Fibroblast of skin of scalp (primary cell): Measurements from ENCODE around the gene CPEB1.

Experiments used
- DNase-seq: peaks from one replicate; pipeline ENCODE4 v3.0.0-alpha.2; 2013

Gene CPEB1

DNA sequence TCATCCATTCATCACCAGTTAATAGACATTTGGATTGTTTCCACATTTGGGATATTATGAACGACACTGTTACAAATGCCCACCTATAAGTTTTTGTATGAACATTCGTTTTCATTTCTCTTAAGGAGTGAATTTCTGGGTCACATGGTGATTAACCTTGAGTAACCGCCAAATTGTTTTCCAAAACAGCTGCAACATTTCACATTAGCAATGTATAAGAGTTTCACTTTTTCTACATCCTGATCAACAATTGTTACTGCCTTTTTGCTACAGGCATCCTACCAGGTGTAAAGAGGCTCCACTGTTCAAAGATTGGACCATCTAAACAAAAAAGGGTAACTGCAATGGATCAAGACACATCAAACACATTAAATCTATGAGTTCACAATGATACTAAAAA is 52.0 kb downstream of the CPEB1 start:
- no peak for DNase-seq

DNA sequence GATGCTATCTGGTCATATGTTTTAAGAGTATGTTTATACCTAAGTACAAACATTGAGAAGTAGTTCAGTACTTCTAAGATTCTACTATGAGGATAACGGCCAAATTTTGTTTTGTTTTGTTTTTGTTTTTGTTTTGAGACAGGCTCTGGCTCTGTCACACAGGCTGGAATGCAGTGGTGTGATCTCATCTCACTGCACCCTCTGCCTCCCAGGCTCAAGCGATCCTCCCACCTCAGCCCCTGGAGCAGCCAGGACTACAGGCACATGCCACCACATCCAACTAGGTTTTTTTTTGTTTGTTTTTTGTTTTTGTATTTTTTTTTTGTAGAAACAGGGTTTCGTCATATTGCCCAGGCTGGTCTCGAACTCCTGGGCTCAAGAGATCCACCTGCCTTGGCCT is 59.4 kb downstream of the CPEB1 start:
- no peak for DNase-seq

DNA sequence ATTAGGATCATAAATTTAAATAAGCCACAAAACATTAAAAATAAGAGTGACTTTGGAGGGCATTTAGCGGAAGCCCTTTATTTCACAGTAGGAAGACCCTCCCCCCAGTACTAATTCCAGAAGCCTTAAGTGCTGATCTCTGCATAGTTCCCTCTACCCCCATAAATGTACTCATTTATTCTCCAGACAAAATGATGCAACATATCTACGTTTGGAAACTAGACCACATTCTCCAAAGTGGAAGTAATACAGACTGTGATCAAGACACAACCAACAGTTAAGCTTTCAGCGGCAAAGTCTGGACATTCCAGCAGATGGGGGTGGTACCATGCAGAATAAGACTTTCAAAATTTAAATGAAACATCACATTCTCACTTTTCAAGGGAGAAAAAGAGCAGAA is 62.1 kb downstream of the CPEB1 start:
- DNase-seq: peak; percentile 66

- no peak for DNase-seq
These were observed 66.5 kb downstream of the CPEB1 start for GRCh38 chr15:82580713-82581112.

- DNase-seq: no peak
These were observed 71.8 kb downstream of the CPEB1 start for GRCh38 chr15:82575335-82575734.

GRCh38 chr15:82572986-82573385 is 74.2 kb downstream of the CPEB1 start:
- DNase-seq: no peak

DNA sequence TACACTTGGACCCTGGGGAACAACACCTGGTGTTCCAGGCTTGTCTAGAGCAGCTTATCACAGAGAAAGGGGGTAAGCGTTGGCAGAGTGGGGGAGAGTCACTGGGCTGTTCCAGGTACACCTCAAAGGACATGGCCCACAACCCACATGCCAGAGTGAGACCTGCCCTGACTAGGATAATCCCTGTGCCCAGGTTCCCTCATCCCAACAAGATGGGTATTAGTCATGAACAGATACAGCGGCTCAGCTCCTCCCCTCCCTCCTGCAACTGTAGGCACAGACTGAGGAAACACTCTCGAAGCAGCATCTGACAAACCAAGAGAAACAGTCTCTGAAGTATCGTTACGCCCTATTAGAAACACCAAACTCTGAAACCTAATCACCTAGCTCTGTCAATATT is 74.9 kb downstream of the CPEB1 start:
- DNase-seq: no peak

DNA sequence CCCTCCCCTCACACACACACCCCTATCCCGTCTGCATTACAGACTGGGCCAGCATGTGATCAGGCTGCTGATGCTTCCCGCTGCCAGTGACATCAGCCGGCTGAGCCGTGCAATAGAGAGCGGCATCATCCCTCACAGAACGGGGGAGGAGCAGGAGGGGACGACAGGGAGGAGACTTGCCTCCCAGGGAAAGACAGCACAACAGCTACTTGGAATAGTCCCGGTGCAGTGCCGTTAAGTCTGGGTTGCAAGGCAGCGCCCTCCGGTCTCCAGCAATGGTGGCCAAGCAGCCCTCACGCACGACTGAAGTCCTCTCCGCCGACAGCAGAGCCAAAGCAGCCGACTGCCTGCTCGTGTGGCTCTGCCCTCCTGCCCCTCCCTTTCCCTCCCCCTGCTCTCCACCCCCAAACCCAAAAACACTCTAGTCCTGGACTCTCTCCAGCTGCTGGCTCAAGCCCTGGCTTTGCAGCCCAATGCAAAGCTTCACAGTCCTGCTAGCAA is 75.4 kb downstream of the CPEB1 start:
- peak; percentile 85 for DNase-seq

- peak; percentile 56 for DNase-seq
These were observed 76.2 kb downstream of the CPEB1 start for GRCh38 chr15:82570721-82571508.

- DNase-seq: no peak
These were observed 77.3 kb downstream of the CPEB1 start for GRCh38 chr15:82569834-82570233.

DNA sequence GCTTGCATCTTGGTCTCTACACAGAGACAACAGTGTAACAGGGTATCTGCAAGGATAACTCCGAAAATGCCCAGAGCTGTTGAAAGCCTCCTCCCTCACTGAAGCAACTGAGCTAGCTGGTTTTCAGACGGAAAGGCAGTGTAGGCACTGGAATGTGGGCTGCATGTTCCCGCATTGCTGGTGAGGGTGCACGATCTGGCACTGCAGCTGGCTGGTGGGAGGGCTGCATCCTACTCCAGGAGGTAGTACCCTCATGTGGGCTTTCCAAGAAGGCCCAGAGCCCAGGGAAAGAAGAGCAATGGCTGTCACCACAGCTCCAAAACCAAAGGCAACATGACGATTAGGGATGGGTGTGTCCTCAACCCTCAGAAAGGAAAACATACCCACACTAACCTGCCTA is 78.2 kb downstream of the CPEB1 start:
- DNase-seq: no peak

GRCh38 chr15:82567661-82568060 is 79.5 kb downstream of the CPEB1 start:
- no peak for DNase-seq

- DNase-seq: peak; percentile 80
These were observed 80.5 kb downstream of the CPEB1 start for GRCh38 chr15:82566690-82567089.

GRCh38 chr15:82558502-82558901 is 88.7 kb downstream of the CPEB1 start:
- no peak for DNase-seq

DNA sequence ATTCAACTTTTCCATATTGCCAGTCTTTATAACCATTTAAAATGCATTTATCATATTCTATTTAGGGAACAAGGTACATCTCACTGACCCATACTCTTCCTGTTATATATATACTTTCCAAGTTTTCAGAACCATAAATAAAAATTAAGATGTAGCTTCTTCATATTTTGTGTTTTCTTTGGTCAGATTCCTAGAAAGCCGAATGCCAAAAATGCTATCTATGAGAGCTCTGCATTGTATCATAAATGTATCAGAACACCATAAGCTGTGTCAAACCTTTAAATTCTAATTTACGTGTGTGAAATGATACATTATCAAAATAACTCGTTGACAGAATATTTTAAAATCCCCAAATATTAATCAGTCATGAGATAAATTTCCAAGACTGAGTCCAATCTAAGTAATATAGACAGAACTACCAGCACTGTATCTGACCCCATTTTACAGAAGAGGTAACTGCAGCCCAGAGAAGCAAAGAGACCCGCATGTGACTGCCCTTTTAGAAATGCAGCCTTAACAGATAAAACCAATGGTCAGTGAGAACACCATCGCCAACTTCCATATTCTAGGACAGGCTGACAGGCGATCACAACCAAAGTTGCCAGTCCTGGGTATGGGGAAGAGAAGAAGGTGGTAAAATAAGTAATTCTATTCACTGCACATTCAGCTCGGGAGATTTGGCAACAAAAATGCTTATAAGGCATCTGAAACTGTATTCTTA is 90.7 kb downstream of the CPEB1 start:
- no peak for DNase-seq

DNA sequence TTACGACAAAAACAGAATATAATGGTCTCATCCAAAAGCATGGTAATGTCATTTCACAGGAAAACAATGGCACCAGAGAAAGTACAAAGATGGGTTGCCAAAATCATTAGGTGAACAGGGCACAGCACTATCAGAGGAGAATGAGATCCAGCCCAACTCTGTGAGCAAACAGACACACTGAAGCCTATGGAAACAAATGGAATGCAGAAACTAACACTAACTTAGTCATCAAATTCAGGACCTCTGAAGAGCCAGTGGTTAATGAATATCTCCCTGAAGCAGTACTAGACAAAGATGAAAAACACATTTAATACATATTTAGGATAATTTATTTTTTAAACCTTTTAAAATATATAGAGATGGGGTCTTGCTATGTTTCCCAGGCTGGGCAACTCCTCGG is 92.3 kb downstream of the CPEB1 start:
- peak; percentile 37 for DNase-seq

GRCh38 chr15:82554351-82554750 is 92.8 kb downstream of the CPEB1 start:
- peak; percentile 36 for DNase-seq

- DNase-seq: no peak
These were observed 93.3 kb downstream of the CPEB1 start for GRCh38 chr15:82553846-82554245.

DNA sequence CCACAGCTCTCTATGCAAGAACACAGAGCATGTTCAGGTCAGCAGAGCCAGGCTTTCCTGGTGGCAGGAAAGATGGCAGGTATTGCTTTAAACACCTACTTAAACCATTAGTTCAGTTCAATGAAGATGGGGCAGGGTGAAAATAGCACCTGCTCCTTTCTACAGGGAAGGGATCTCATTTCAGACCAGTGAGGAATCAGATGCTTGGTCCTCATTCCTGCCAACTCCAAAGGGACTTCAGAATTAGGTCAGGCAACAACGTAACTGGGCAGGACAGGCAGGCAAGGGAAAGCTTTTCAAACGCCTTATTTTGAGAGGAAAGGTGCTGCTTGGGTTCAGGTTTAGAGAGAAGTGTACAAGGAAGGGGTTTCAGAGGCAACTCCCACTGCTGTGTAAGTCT is 94.3 kb downstream of the CPEB1 start:
- DNase-seq: no peak

- no peak for DNase-seq
These were observed 95.4 kb downstream of the CPEB1 start for GRCh38 chr15:82551646-82552247.

DNA sequence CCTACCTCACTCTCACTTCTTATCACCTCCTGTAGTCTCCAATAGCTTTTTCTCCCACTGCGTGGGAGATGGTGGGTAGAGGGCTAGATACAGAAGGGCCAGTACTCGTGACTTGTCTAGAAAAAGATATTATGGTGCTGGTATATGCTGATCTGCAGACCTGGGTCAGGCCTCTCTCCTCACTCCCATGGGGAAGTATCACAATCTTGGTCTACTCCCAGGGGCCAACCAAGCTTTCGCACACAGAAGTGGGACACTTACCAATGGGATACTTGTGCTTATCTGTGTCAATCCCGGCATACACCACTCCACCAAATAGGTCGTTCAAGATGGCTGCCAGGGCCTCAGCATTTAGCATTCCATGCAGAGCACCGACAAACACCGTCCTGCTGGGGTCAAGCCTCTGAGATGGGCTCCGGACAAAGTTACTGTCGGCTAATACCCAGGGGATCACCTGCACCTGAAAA is 97.9 kb downstream of the CPEB1 start:
- DNase-seq: no peak

DNA sequence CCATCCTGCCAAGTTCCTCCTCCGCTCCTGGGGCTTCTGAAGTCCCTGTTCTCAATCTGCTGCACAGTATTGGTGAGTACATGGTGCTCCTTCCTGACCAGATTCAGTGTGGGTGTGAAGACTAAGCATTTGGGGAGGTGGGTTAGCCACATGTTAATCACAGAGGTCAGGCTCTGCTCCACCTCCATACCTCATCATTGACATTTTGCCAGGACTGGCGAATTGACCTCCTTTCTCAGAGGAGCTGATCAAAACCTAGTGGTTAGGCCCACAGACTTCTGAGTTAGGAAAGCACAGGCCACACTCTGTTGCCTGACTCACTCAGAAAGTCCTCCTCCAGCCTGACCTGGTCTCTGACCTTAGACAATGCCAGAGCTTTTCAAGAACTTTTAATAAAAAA is 98.5 kb downstream of the CPEB1 start:
- DNase-seq: no peak

- no peak for DNase-seq
These were observed 101.7 kb downstream of the CPEB1 start for GRCh38 chr15:82545478-82545877.

DNA sequence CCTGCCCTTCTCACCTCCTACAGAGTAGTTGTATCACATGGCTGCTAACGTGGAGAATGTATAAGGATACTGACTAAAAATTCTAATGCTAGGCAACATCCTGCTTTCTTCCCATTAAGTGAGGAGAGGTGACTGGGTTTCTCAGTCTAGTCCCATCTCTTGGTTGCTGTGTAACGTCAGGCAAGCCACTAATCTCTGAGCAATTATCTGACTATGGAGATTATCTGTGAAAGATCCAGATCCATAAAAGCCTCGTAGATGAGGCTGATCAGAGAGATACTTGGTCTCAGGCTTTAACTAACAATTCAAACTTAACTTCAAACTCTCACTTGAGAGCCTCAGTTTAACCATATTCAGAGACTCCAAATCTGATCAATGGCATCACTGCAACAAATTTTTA is 102.2 kb downstream of the CPEB1 start:
- no peak for DNase-seq
